ENCODE results near the gene SORL1.
"Not testable (repeated sequence)": the region's sequence is repeated elsewhere in the genome, so short reads cannot be mapped to it uniquely, and the experiment has no call there.

The SORL1 gene

DNA sequence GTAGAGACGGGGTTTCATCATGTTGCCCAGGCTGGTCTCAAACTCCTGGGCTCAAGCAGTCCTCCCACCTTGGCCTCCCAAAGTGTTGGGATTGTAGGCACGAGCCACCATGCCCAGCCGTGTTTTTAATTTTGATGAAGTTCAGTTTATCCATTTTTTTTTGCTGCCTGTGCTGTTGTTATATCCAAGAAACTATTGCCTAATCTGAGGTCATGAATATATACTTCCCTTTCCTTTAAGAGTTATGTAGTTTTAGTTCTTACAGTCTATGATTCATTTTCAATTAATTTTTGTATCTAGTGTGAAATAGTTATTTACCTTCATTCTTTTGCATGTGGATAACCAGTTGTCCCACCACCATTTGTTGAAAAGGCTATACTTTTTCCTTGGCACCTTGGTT, 50.9 kb downstream of the SORL1 start:
- DNase-seq (ENCODE audit: low spot score): no peak

- DNase-seq (ENCODE audit: low spot score): not testable (repeated sequence)
These were observed 54.1 kb downstream of the SORL1 start for GRCh38 chr11:121506237-121506636.

GRCh38 chr11:121508449-121508848, 56.3 kb downstream of the SORL1 start:
- DNase-seq (ENCODE audit: low spot score): no peak

DNA sequence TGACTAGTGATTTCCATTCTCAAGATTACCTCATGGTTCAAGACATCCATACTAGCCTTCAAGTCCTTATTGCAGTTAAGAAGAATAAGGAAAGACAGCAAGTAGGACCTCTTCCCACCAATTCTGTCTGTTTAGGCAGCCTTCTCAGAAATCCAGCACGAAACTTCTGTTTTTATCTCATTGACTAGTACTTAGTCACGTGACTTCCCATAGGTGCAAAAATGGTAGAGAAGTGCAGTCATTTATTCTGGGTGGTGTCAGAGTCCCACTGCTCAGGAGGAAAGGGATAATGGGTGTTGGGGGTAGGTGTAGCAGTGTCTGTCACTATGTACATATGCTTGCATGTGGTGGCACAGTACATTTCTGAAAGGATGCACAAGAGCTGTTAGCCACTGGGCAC, 58.3 kb downstream of the SORL1 start:
- no peak for DNase-seq (ENCODE audit: low spot score)

GRCh38 chr11:121512468-121513465, 60.7 kb downstream of the SORL1 start:
- DNase-seq (ENCODE audit: low spot score): no peak

GRCh38 chr11:121513807-121514206, 61.7 kb downstream of the SORL1 start:
- DNase-seq (ENCODE audit: low spot score): no peak

- no peak for DNase-seq (ENCODE audit: low spot score)
These were observed 62.6 kb downstream of the SORL1 start for GRCh38 chr11:121514432-121515334.

DNA sequence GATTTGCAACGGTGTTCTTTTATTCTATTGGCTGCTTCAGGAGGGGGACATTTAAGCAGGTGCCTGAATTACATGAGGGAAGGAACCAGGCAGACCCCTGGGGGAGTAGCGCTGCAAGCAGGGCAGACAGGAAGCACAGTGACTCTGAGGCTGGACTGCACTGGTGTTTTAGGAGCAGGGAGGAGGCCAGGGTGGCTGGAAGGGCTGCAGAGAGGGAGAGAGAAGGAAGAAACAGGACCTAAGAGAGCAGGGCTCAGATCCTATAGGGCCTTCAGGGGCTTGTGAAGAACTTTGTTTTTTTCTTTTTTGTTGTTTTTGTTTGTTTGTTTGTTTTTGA, 63.2 kb downstream of the SORL1 start:
- no peak for DNase-seq (ENCODE audit: low spot score)

DNA sequence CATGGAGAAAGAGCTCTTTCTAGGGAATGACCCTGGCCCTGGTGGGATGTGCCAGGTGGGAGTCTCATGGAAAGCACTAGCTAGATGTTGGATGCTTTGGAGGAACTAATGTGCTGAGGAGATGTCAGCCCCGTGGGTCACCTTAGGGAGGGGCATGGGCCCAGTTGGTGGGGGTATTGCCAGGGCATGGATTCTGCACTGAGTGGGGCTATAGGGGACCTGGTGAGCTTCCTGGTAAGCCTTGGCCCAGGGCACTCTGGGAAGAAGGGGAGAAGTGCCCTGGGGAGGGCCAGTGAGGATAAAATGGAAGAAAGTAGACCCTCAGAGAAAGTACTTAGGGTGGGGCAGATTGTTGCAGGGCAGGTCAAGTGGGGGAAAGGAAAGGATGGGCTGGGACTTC, 65.9 kb downstream of the SORL1 start:
- no peak for DNase-seq (ENCODE audit: low spot score)

DNA sequence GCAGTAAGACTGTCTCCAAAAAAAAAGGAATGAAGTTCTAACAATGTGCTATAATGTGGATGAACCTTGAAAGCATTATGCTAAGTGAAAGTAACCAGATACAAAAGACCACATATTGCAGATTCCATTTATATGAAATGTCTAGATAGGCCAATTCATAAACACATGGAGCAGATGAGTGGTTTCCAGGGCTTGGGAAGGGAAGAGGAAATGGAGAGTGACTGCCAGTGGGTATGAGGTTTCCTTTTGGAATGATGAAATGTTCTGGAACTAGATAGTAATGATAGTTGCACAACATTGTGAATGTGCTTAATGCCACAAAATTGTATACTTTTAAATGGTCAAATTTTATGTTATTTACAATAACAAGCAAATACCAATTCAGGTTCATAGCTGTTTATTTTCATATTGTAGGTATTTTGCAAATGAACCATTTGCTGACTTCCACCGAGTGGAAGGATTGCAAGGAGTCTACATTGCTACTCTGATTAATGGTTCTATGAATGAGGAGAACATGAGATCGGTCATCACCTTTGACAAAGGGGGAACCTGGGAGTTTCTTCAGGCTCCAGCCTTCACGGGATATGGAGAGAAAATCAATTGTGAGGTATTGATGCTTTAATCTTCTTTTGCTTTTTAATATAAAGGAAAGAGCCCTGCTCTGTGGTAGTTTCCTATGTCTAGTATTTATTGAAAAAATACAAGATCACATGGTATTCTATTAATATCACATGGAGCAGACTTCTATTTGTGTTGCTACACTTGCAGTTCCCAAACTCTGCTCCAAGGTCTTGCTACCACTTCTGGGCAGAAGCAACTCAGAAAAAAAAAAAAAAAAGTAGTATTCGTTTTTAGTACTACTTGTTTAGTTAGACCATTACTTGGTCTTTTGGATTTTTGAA, 68.4 kb downstream of the SORL1 start:
- no peak for DNase-seq (ENCODE audit: low spot score)

DNA sequence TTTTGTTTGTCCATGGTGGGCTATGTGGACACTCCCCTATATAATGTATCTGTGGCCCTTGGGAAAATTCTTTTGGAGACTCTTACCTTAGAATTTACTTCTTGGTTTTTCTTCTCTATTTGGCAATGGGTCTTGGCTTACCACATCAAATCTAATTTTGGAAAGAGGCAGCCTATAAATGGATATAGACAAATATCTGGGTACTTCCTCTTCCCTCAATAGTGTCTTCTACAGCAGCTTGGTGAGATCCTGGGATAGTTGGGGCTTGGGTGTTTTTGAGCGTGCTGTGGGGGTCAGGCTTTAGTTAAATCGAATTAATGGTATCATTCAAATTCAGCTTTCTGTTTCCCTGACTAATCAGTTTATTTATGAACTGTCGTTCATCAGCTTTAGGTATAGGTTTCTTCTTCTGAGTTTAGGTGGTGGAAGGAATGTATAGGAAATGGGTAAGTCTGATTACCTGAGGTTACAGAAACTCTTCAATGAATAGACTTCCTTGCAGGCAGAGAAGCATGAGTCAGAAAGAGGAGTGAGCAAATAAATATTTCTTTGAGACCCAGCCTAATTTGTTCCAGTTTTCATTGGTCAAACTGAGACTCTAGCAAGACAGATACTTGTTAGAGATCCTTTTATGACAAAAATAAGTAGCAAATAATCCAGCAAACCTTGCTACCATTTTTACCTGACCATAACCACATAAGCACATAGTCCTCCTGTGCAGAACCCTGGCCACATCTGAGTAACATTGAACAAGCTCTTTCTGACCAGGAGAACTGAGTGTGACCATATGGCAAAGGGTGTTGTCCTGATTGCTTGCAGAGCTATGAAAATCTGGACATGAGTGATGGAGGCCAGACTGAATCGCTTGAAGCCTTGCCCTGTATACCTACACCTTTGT, 69.3 kb downstream of the SORL1 start:
- no peak for DNase-seq (ENCODE audit: low spot score)

GRCh38 chr11:121522043-121522941, 70.2 kb downstream of the SORL1 start:
- no peak for DNase-seq (ENCODE audit: low spot score)

- DNase-seq (ENCODE audit: low spot score): no peak
These were observed 71.6 kb downstream of the SORL1 start for GRCh38 chr11:121523581-121524232.

- DNase-seq (ENCODE audit: low spot score): no peak
These were observed 72.1 kb downstream of the SORL1 start for GRCh38 chr11:121524233-121524631.

- no peak for DNase-seq (ENCODE audit: low spot score)
These were observed 73.3 kb downstream of the SORL1 start for GRCh38 chr11:121525376-121525775.

DNA sequence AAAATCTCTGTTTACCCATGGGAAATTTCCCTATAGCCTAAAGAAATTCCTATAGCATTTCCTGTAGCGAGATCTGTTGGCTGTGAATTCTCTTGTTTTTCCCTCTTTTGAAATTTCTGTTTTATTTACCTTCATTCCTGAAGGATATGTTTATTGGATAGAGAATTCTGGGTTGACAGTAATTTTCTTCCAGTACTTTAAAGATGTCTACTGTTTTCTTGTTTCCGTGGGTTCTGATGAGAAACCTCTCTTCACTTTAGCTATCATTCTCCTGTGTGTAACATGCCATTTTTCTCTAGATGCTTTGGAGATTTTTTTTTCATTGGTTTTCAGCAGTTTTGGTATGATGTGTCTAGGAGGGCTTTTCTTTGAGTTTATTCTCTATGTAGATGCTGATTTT, 78.1 kb downstream of the SORL1 start:
- no peak for DNase-seq (ENCODE audit: low spot score)

DNA sequence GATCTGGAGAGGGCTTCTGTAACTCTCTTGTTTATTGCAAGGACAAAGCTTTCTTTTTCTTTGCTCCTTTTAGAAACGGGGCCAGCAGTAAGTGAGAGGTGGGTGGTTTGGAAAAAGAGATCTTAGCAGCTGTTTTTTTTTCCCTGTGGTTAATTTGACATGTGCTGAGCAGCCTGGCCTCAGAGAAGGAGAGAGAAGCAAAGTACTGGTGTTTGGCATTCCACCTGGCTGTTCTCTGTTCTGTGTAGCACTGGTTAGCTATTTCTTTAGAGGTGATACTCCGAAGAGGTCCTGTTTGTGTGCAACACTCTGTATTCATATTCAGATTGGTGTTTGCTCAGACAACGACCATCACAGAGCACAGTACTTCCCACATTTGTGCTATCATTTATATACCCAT, 81.5 kb downstream of the SORL1 start:
- DNase-seq (ENCODE audit: low spot score): no peak

GRCh38 chr11:121534131-121535093, 82.3 kb downstream of the SORL1 start:
- no peak for DNase-seq (ENCODE audit: low spot score)
